Right renal cortex interstitium (tissue), 3 donors: ENCODE results near the gene PRL. TPM values are rescaled to one million over a fixed set of nuclear protein-coding genes. Genes with fewer than 3 reads are reported as not detected.
A peak's percentile ranks its signal among the peaks of the same experiment; 100 is the strongest.

Source experiments
- DNase-seq, 3 donors: peaks; one replicate each; pipeline ENCODE4 v3.0.0-alpha.2; 2013; ENCODE audit warnings: low read depth in 3 of 3, low spot score in 2 of 3
- polyA plus RNA-seq, 3 donors: library from polyadenylated mRNA; unstranded; fragments of 120-200 nt; gene quantifications; one replicate each; pipeline ENCODE4 v1.2.1, GENCODE V29; 2013; ENCODE audit not compliant: insufficient read length in 3 of 3

Gene PRL
- polyA plus RNA-seq, 3 donors, result 0.10 TPM; not detected in 2

DNA sequence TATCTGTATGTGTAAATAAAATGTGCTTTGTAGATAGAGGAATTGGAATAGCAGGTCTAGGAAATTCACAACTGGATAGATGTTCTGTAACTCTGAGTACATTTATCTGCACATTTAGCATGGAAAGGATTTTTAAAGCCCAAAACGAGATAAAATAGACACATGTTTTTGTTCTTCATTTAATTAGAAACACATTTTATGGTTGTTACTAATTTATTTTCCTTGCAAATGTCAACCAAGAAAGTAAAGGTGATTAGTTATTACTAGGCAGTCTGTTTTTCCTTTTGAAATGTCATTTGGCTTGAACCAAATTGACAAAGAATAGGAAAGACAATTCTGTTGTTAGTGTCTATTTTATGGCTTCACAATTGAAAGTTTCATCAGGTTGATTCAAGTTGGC is 769 bp downstream of the PRL start:
- DNase-seq, result no peak

DNA sequence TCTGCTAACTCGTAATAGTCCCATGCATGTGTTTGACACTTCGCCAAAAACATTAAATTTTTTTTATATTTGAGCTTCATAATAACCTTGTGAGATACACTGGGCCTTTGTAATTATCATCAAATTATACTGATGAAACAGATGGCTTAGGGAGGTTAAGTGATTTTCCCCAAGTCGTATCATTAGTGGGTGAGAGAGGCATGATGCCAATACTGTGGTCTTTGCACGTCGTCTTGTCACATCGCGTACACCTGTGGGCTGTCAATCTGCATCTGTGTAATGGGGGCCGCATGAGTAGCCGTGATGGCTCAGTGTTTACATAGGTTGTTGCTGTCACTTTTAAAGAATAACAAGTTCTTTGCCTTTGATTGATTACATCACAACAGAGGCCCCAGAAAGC is 1.7 kb downstream of the PRL start:
- no peak for DNase-seq

DNA sequence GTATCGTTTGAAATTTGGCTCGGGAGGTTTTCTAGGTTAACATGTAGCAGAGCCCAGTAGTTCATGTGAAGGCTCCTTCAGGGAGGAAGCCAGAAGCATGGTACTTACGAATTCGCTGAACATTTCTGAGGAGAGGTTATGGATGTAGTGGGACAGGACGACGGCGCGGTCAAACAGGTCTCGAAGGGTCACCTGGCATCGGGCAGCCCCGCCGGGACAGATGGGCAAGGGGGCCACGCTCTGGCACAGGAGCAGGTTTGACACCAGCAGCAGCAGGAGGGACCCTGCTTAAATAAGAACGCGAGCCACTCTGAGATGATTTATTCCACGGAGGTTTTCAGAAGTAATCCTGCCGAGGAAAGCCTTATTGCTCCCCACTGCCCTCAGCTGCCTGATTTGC is 2.5 kb downstream of the PRL start:
- no peak for DNase-seq

DNA sequence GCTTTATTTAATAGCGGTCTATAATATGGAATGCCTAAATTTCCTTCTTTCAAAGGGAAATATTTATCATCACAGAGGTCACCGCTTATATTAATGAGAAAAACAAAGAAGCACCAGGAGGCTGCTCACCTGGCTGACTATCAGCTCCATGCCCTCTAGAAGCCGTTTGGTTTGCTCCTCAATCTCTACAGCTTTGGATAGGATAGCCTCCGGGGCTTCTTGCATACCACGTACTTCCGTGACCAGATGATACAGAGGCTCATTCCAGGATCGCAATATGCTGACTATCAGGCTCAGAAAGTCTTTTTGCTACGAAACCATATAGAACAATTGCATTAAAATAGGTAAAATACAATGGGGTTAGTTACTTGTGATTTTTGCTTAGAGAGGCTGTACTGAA is 6.8 kb downstream of the PRL start:
- no peak for DNase-seq

DNA sequence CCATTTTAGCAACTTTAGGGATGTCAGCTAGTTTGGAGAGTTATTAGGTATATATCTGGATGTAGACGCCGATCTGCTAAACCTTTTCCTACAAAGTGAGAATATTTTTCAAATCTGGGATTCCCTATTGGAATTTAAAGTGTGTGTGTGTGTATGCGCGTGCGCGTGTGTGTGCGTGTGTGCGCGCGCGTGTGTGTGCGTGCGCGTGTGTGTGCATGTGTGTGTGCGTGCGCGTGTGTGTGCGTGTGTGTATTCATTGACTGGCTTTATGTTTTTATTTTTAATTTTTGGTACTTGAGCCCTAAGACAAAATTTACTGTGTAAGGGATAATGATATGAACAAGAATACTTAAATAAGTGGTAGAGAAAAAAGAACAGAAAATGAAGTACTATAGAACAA is 8.1 kb downstream of the PRL start:
- no peak for DNase-seq

DNA sequence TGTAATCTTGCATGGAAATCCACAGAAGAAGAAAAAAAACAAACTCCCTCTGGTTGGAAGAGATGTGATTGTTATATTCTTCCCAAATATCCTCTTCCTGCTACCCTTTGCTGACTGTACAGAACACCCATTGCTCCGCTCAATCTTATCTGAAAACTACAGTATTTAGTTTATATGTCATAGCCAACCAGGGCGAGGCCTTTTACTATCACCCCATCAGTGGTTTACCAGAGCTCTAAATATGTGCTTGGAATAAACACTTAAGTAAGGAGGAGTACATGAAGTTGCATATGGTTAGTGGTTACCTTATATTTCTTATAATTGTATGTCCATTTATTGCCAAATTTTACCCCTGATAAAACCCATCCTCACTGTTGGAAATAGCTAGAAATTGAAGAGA is 12.2 kb downstream of the PRL start:
- no peak for DNase-seq

DNA sequence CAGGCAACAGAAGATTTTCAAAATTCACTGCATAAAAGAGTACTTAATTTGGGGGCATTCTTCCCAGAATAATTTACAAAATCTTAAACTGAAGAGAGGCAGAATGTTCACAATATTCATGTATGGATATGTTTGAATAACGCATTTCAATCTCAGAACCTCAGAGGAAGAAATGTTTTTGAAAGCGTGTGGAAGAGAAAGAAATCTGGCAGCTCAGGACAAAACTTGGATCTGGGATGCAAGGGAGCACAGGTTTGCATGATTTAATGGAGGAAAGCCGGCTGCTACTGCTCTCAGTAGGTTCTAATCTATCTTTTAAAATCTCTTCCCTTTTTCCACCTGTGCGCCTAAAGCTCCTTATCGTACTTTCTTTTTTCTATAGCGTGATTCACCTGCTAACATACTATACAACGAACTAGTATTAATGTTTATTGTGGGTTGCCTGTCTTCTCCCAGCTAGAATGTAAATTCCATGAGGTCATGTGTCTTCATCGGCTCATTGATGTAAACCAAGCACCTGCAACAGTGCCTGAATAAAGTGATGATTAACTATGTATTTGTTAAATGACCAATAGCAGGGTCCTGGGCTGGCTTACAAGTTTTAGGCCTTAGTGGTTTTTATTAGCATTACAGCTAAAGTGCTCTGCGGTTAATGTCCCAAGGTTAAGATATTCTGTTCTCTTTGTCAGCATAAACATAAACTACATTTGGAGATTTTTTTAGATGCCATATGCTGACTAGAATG is 15.3 kb downstream of the PRL start:
- DNase-seq, result peak in 2 of 3 donors; percentile 10 to 14

DNA sequence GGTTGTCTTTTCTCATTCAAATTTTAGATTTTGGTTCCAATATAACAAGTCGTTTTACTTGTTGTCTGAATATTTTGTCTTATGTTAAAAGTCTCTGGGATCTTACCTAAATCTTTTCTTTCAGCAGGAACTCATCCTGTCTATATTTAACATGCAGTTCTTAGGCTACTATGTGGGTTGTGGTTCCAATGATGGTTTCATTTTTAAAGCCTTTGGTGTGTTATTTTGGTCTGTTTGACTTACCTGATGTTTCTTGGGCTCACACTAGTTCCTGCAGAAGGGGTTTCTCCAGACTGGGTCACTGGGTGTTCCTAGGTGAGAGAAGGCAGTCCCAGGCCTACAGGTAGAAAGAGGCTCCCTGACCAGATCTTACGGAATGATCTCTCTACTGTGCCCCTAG is 17.4 kb downstream of the PRL start:
- DNase-seq, result no peak

DNA sequence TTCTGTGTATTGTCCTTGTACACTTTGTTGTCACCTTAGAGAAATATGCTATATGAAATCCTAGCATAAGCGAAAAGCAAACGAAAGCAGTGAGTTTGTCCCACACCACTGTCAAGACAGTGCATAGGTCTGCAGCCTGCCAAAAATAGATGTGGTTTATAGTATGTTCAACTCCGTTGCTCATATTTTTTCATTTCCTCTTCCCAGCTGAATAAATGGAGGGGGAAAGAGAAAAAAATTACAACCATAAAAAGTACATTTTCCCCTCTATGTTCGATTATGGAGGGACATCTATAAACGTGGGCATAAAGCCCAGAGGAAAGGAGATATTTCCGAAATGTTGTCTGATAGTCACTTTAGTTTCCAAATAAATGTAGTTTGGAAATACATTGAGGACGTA is 25.8 kb downstream of the PRL start:
- no peak for DNase-seq

DNA sequence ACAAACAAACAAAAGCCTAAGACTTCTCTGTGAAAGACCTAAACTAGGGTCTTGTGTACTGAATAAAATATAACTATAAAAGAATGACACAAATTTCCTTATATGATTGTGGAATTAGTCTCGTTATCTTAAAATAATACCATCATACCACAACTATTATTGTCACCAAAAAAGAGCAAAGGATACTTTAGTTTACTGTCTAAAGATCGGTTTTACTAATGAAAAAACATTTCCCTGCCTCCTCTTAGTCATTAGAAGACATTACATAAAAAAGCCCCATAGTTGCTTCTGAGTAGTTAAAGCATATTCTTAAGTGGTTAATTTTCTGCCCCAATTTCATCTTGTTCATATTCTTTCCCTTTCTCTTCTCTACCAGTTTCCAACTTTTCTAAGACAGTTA is 33.1 kb downstream of the PRL start:
- no peak for DNase-seq

DNA sequence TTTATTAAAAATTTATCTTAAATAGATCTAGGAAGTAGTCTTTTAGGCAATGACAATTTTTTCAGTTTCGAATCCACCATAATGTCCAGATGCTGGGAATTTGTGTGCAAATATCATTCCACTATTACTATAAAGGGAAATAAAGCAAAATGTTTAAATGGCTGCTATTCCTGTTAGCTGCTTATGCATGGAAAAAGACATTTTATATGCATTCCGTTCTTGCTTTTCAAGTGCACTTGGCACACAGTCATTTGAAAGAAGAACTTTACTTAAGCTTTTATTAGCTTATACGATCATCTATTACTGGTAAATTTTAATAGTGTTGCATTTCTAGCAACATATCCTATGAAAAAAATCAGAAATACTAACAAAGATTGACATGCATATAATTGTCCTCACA is 42.0 kb downstream of the PRL start:
- no peak for DNase-seq

DNA sequence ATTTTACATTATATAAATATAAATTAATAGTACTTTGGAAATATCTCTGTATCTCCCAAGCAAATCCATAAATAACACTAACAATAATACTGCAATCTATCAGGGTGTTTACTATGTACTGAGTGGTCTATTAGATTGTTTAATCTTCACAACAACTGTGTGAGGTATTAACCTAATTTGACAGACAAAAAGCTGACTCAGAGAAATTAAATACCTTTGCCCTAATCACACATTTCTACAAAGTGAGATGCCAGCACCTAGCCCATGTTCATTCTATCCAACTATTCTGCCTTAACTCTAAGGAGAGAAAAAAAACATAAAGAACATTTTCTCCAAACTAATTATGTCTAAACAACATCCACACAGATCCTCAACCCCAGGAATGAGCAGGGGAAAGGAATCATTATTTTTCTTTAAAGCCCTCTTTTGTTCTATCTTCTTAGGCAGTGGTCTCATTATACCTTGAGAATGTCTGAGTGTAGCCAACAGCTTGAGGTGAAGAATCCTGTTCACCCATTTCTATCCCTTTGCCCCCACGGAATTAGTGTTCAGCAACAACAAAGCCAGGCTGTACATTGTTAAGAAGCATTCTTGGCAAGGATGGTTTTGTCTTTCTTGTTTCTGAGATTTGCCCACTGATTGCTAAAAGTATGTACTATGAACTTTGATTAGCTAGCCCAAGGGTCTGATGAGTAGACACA is 42.7 kb downstream of the PRL start:
- no peak for DNase-seq

DNA sequence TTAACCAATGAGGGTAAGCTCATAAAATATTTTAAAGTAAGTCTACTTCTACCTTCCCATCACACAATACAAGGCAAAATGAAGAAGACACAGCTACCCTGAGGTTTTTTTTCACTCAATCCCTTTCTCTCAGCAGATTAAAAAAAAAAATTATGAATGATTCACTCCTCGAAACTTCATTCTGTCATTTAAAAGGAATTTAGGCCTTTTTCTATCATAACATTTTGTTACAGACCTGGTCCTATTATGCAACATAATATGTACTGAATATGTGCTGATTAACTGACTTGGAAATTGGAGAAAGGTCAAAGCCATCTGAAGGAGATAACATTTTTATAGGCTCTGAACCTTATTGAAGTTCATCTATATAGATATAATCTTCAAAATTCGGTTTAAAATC is 45.5 kb downstream of the PRL start:
- no peak for DNase-seq

DNA sequence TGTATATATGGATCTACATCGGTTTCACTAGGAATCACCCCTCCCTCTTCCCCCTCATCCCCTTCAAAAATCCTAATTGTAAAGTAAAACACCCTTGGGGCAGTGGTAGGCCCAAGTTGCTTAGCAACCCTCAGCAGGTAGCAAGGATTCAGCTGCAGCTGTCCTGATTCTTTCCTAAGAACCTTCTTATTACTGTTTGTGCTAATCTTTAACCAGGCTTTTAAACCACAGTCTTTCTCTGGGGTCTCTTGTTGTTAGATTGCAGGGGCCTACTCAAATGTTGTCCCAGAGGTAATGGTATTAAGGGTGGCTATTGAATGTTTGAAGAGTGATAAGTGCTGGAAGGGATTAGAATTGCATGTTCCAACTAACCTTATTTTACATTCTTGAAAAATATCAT is 46.4 kb downstream of the PRL start:
- no peak for DNase-seq

DNA sequence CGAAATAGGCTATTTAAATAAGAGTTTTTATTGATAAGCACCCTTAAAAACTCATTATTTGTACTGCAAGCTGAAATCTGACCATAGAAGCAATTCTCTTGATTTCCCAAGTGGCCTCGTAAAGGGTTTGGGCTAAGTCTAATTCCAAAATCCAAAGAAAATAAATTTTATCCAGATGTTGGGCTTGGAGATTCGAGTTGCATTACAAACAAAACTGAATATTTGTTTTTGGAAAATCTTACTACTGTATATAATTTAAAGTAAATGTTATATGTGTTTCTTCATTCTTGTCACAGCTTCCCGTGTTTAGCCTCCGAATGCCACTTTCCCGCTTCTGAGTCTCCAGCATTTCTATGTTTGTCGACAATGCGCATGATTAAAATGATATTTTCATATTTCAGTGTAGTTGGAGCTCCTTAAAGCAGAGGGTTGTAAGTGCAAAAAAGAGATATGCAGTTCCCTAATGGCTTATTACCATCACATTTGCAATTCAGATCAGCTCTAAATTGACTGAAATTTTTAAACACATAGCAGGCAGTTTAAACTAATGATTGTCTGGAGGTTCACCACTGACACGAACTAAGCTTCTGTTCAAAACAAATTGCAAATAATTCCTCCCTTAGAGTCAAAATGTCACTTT is 47.0 kb downstream of the PRL start:
- DNase-seq, result no peak

DNA sequence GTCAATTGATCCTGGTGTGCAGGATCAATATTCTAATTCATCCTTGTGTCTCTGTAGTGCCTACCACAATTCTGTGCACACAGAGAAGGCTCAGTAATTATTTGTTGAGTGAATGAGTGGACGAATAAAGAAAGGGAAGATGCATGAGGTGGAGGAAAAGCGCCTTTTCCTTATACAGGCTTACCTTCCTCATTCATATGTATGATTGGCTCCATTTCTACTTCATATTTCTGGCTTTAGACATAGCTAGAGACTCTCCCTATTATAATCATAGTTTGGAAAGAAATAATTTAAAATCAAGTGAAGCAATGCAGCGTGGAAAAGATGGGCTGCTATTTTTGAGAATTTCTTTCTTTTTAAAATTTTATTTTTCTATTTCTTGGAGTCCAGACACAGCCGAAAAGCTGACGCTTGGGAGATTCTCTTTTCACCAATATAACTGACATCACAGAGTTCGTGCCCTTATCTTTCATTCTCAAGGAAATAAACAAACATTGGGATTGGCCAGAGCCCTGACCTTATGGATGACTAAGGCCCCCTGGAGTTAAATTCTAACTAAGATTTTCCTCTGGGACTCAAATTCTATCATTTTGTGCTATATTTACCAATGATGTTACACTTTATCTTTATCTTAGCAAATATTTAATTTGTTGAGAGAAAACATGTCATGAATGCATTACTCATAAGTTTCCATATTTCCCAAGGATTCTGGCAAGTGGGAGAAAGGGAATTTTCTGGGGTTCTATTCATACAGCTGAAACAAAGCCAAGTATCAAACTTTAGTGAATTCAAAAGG is 48.1 kb downstream of the PRL start:
- no peak for DNase-seq

DNA sequence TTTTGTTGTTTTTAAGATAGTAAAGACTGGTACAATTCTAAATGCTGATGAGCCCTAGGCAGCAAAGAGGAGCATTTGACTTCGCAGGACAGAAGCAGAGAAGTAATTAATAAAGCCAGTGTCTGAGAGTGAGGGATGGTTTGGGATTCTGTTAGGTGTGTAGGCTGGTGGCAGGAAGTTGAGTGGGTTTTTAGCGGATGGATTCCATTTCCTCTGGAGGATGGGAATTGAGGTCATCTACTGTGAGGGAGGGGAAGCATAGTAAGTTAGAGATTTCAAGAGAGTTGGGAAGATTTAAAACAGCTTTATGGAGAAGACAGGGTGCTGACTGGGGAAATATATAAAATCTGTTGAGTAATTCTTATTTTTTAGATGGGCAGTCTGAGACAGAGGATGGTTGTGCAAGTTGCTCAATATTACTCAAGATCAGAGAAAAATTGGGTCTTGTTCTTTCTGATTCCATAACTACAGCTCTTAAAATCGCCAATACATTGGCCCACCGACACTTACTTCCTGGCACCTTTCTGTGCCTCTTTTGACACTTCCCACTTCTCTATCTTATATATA is 48.8 kb downstream of the PRL start:
- no peak for DNase-seq

DNA sequence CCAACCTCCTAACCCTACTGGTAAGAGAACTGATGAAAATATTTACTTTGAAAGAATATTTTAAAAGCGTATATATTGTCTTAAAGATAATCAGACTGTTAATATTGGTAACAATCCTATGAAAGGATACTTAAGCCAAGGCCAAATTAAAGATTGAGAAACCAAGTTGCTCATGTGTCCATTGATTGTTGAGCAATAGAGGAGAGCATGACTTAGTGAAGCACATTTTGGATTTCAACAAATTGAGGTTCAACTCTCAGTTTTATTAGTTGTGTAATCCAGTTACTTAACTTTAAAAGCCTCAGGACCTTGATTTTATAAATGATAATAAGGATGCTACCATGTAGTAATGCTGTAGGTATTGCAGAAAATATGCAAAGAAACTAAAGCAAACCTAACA is 56.8 kb downstream of the PRL start:
- DNase-seq, result no peak

DNA sequence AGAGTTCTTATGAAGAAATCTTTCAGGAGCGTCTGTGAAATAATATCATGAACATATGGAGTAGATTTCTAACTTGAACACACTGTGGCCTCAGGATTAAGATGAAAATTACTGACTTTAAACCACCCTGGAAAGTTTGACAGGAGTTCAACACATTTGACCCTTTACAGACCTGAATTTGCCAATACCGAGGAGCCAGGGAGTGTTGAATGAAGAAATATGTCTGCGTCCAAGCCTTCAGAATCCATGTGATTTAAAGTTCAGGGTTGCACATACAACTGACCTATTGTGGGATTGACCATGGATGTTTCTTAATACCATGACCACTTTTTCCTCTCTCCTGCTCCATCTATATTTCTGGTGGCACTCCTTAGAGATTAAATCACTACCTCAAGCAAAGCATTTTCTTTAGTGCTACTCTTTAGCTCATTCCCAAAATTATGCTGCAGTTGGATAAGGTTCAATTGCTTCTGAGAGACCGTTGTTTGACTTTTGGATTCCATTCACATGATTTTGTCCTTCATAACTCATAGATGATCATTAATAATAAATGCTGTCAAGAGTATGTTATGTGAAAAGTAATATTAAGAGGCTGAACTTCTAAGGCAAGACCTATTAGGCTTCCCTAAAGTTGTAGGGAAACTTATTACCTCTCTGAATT is 57.4 kb downstream of the PRL start:
- no peak for DNase-seq

DNA sequence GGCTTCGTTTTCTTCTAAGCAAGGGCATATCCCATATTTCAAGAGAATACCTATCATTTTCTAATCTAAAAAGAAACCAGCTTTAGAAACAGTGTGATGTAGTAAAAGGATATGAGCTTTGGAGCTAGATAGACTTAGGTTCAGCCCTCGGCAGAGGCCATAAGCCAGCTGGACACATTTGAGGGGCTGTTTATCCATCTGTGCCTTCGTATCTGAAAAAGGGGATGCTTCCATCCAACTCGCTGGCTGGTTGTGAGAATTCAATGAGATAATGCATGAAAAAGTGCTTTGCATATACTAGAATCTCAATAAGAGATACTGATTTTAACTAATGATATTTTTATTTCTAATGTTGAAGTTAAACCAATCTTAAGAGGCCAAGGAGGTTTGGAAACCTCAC is 58.0 kb downstream of the PRL start:
- no peak for DNase-seq
